HG02763 (cell line): ENCODE measurements around the gene TMEM132E.

Experiments
- ATAC-seq: cut with Tn5 transposase; IDR thresholded peaks from one replicate; pipeline ENCODE4 v1.9.1; 2021; ENCODE audit warnings: mild to moderate bottlenecking, moderate library complexity; ENCODE audit not compliant: unreplicated experiment

Gene TMEM132E

GRCh38 chr17:34568953-34569352 lies 10.4 kb upstream of the TMEM132E start:
- no peak for ATAC-seq

DNA sequence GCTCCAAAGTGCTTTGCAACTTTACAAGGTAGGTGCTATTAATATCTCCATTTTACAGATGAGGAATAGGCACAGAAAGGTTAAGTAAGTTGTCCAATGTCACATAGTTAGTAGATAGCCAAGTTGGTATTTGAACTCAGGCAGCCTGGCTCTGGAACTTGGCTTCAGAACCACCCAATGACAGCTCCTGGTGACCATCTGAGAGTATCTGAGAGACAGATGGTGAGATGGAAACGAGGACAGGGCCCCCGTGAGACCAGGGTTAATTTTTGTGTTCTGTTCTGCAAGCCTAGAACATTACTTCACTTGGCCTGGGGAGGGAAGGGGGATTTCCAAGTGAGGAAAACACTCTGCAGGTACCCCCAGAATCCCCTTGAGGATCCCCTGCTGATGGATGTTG lies 9.8 kb upstream of the TMEM132E start:
- no peak for ATAC-seq

DNA sequence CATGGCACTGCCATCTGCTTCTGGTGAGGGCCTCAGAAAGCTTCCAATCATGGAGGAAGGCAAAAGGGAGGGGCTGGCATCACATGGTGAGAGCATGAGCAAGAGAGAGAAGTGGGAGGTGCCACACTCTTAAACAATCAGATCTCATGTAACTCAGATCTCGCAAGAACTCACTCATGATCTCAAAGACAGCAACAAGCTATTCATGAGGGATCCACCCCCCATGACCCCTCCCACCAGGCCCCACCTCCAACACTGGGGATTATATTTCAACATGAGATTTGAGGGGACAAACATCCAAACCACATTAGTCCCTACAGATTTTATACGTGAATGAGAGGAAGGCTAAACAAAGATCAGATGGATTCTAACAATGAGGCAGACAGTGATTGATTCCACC lies 8.9 kb upstream of the TMEM132E start:
- no peak for ATAC-seq

DNA sequence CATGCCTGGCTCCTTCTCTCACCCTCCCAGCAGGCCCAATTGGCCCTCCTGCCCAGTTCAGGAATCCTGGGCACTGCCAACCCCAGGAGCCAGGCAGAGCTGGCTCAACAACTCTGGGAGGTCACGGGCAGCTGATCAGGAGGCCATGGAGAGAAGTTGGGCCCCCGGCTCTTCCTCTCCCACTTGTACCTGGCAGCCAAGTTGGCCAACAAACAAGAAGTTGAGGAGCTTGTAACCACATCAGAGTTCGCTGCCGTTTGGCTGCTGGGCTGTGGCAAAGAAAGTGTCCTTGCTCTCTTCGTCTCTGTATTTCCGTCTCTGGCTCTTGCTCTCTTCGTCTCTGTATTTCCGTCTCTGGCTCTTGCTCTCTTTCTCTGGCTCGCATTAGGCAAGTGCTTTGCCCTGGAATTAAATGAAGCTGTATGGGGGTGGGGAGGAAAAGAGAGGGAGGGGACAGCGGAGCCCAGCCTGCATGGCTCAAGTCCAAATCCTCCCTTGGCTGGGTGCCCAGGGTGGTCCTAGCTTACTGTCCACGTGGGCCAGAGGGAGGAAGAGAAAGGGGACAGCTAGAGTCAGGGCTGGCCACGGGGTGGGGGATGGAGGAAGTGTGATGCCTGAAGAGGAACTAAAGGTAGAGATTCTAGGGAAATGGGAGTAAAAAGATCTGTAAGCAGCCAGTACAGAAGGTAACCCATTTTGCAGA lies 7.8 kb upstream of the TMEM132E start:
- ATAC-seq, result no peak

DNA sequence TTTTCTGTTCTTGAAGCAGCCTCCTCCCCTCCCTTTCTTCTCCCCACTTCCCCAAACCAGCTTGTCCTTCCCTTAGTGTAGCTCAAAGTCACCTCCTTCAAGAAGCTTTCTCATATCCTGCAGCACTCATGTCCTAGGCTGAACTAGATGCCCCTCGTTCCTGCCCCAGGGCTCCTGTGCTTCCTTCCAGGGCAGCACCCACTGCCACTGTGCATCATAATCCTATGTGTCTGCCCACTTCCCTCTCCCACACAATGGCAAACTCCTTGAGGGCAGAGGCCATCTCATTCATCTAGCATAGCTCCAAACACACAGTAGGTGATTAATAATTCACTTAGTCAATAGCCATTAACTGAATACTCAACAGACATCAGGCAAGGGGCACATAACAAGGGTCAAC lies 6.9 kb upstream of the TMEM132E start:
- ATAC-seq, result no peak

DNA sequence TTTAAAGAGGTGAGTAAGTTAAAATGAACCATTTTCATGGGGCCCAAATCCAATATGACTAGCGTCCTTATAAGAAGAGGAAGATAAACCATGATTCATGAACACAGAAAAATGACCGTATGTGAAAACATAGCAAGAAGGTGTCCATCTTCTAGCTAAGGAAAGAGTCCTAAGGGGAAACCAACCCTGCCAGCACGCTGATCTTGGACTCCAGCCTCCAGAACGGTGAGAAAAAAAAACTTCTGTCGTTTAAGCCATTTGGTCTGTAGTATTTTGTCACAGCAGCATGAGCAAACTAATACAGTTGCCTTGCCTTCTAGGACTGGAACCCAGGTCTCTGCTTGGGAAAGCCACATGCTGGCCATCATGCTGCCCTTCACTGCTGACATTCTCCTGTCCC lies 4.2 kb upstream of the TMEM132E start:
- ATAC-seq, result no peak

DNA sequence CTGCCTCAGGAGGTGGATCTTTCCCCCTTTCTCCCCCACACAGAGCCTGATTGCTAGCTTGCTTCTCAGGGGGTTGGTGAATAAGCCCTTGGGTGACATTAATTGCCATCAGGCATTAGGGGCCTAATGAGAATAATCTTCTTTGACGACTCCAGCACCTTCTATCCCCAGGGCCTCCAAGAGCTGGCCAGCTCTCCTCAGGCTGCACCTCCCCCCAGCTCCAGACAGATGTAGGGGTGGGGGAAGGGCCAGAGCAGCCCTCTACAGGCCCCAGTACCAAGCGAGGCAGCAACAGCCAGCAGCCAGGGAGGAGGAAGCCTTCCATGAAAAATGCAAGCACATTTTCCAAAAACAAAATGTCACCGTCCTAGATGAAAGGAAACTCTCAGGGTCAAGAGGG lies 1.4 kb upstream of the TMEM132E start:
- no peak for ATAC-seq

DNA sequence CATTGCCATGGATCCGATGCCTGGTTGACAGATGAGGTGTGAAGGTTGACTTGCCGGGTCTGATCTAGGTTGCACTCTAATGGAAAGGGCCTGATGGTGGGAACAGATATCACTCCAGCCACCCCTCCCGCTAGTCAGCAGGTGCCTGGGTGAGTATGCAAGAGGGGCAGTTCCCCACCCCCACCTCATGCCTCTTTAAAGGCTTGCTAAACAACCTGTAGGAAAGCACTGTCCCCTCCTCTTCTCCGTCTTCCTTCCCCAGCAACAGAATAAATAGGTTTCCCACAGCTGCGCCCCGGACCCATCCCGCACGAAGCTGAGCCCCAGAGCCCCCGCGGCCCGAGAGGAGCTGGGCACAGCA lies 746 bp upstream of the TMEM132E start:
- no peak for ATAC-seq

GRCh38 chr17:34579979-34580684 lies 750 bp downstream of the TMEM132E start:
- no peak for ATAC-seq

GRCh38 chr17:34580685-34581445 lies 1.5 kb downstream of the TMEM132E start:
- ATAC-seq, result no peak

GRCh38 chr17:34581446-34582184 lies 2.2 kb downstream of the TMEM132E start:
- ATAC-seq, result no peak

- no peak for ATAC-seq
Measured at GRCh38 chr17:34582185-34582900, 3.0 kb downstream of the TMEM132E start.

- no peak for ATAC-seq
Measured at GRCh38 chr17:34582901-34583245, 3.5 kb downstream of the TMEM132E start.

DNA sequence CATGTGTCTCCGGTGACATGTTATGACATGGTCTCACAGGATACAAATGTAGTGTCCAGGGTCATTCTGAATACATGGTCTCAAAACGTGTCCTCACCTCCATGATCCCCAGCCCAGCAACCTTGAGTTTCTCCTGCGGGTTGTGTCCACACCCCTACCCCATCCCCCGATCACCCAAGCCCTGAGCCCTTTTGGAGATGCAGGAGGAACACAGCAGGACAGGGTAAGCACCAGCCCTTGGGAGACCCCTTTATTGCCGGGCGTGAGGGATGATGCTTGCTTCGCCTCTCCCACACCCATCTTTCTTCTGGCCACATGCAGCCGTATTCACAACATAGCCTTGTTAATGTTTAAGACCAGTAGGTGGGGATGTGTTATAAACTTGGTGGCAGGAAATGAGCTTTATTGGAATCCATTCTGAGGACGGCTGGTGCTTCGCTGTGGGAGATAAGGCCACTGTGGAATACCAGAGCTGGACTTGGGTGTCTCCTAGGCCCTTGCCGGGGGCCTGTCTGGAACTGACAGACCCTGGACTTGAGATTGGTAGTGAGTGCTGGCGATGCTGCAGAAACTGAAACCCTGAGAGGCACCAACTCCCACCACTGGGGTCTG lies 5.5 kb downstream of the TMEM132E start:
- ATAC-seq, result no peak

- no peak for ATAC-seq
Measured at GRCh38 chr17:34586346-34586846, 7.0 kb downstream of the TMEM132E start.

- ATAC-seq, result no peak
Measured at GRCh38 chr17:34588266-34588665, 8.9 kb downstream of the TMEM132E start.

GRCh38 chr17:34589120-34589965 lies 10.0 kb downstream of the TMEM132E start:
- ATAC-seq, result no peak

GRCh38 chr17:34592002-34592401 lies 12.6 kb downstream of the TMEM132E start:
- ATAC-seq, result no peak

DNA sequence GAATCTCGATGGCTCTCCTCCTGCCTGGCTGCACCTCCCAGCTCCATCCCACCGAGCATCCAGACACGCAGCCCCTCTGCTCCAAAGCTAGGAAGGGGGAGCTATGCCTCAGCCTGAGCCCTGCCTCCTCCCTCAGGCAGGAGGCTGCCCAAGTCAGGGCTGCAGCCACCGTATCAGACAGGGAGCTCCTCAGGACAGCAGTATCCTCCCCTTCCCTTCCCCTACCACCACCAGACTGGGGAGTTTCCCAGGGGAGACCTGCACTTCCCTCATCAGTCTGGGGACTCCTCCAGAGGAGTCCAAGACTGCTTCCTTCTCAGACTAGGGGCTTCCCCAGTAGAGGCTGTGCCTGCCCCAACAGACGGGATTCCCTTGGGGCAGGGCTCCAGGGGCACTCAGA lies 17.5 kb downstream of the TMEM132E start:
- no peak for ATAC-seq
